ENCODE data around the gene NEK4.
A peak's percentile ranks its signal among the peaks of the same experiment; 100 is the strongest.

Gene NEK4

GRCh38 chr3:52801839-52802238, 31.1 kb upstream of the NEK4 start:
- Histone ChIP-seq H3K36me3 (replicated peaks; ENCODE audit: insufficient read depth, low read length) (no peaks in the 10 kb centered on the region), H4K20me1 (ENCODE audit: insufficient read depth, low read length) (no peaks in the 10 kb centered on the region), H3K9me3 (replicated peaks; ENCODE audit: insufficient read depth, low read length) (no peaks in the 10 kb centered on the region), H3K9me2 (replicated peaks; ENCODE audit: insufficient read depth, low read length) (no peaks in the 10 kb centered on the region), H3K27me3 (replicated peaks; ENCODE audit: insufficient read depth, low read length) (no peaks in the 10 kb centered on the region), H3K9ac (ENCODE audit: low read length) (no peak overlapping the region), H3K4me1 (ENCODE audit: low read length) (no peaks in the 10 kb centered on the region), H3K79me2 (ENCODE audit: low read length) (no peaks in the 10 kb centered on the region), H3K4me2 (ENCODE audit: low read depth, low read length) (no peak overlapping the region), H3F3A (ENCODE audit: insufficient read depth, low read length) (no peaks in the 10 kb centered on the region), H3K4me3 (ENCODE audit: low read length) (no peak overlapping the region), H3K27ac (ENCODE audit: low read length) (no peak overlapping the region), H2AFZ (ENCODE audit: low read length) (no peak overlapping the region)
- DNase-seq: no peak
- no peak for TF ChIP-seq EZH2 (optimal IDR thresholded peaks at IDR 0.05; ENCODE audit: low read depth, low read length)
- TF ChIP-seq CTCF (IDR thresholded peaks at IDR 0.05; ENCODE audit: low read length): no peak

GRCh38 chr3:52800079-52800478, 29.3 kb upstream of the NEK4 start:
- H3K9me3 ChIP-seq (replicated peaks; ENCODE audit: insufficient read depth, low read length): no peaks in the 10 kb centered on the region
- no peaks in the 10 kb centered on the region for H3F3A ChIP-seq (ENCODE audit: insufficient read depth, low read length)
- no peaks in the 10 kb centered on the region for H4K20me1 ChIP-seq (ENCODE audit: insufficient read depth, low read length)
- H3K4me2 ChIP-seq (ENCODE audit: low read depth, low read length): no peak overlapping the region
- no peak overlapping the region for H2AFZ ChIP-seq (ENCODE audit: low read length)
- TF ChIP-seq EZH2 (optimal IDR thresholded peaks at IDR 0.05; ENCODE audit: low read depth, low read length) (no peak), EZH2phosphoT487 (IDR thresholded peaks at IDR 0.05; ENCODE audit: low read length) (no peak), CTCF (IDR thresholded peaks at IDR 0.05; ENCODE audit: low read length) (no peak)
- H3K27me3 ChIP-seq (replicated peaks; ENCODE audit: insufficient read depth, low read length): no peaks in the 10 kb centered on the region
- no peak overlapping the region for H3K27ac ChIP-seq (ENCODE audit: low read length)
- H3K4me3 ChIP-seq (ENCODE audit: low read length): no peak overlapping the region
- no peaks in the 10 kb centered on the region for H3K36me3 ChIP-seq (replicated peaks; ENCODE audit: insufficient read depth, low read length)
- H3K9ac ChIP-seq (ENCODE audit: low read length): no peak overlapping the region
- no peaks in the 10 kb centered on the region for H3K4me1 ChIP-seq (ENCODE audit: low read length)
- no peaks in the 10 kb centered on the region for H3K9me2 ChIP-seq (replicated peaks; ENCODE audit: insufficient read depth, low read length)
- H3K79me2 ChIP-seq (ENCODE audit: low read length): no peaks in the 10 kb centered on the region
- no peak for DNase-seq

- Histone ChIP-seq H3F3A (ENCODE audit: insufficient read depth, low read length) (no peaks in the 10 kb centered on the region), H3K79me2 (ENCODE audit: low read length) (no peaks in the 10 kb centered on the region), H3K27me3 (replicated peaks; ENCODE audit: insufficient read depth, low read length) (no peaks in the 10 kb centered on the region), H4K20me1 (ENCODE audit: insufficient read depth, low read length) (no peaks in the 10 kb centered on the region), H3K9me2 (replicated peaks; ENCODE audit: insufficient read depth, low read length) (no peaks in the 10 kb centered on the region), H3K27ac (ENCODE audit: low read length) (no peak overlapping the region), H3K4me2 (ENCODE audit: low read depth, low read length) (no peak overlapping the region), H3K9me3 (replicated peaks; ENCODE audit: insufficient read depth, low read length) (no peaks in the 10 kb centered on the region), H3K4me1 (ENCODE audit: low read length) (no peaks in the 10 kb centered on the region), H3K36me3 (replicated peaks; ENCODE audit: insufficient read depth, low read length) (no peaks in the 10 kb centered on the region), H2AFZ (ENCODE audit: low read length) (no peak overlapping the region), H3K4me3 (ENCODE audit: low read length) (no peak overlapping the region), H3K9ac (ENCODE audit: low read length) (no peak overlapping the region)
- TF ChIP-seq CTCF (IDR thresholded peaks at IDR 0.05; ENCODE audit: low read length) (peak; percentile 57), EZH2phosphoT487 (IDR thresholded peaks at IDR 0.05; ENCODE audit: low read length) (no peak)
- no peak for DNase-seq
Observed at GRCh38 chr3:52798978-52799476, 28.3 kb upstream of the NEK4 start.

Data from MM.1S (cell line).